ENCODE results near the gene CDC42EP4.

Gene CDC42EP4

GRCh38 chr17:73311781-73312641 lies at the start of gene CDC42EP4:
CDC42EP4 (minus strand) TSS chr17:73312001; CDS start chr17:73286500, 25,501 bp downstream.
- peak within 1 kb of the TSS; percentile 87 for H3K27ac ChIP-seq
- no peak for DNase-seq (ENCODE audit: low read depth, low spot score)

GRCh38 chr17:73360961-73361761 lies 49.4 kb upstream of the CDC42EP4 start:
- H3K27ac ChIP-seq = no peak overlapping the region
- DNase-seq (ENCODE audit: low read depth, low spot score) = no peak

GRCh38 chr17:73359987-73360410 lies 48.2 kb upstream of the CDC42EP4 start:
- no peak for DNase-seq (ENCODE audit: low read depth, low spot score)
- no peak overlapping the region for H3K27ac ChIP-seq

- DNase-seq (ENCODE audit: low read depth, low spot score) = no peak
- H3K27ac ChIP-seq = no peak overlapping the region
These were observed 47.6 kb upstream of the CDC42EP4 start for GRCh38 chr17:73359352-73359751.

- DNase-seq (ENCODE audit: low read depth, low spot score) = no peak
- H3K27ac ChIP-seq = no peak overlapping the region
These were observed 46.9 kb upstream of the CDC42EP4 start for GRCh38 chr17:73358668-73359067.

GRCh38 chr17:73357981-73358380 lies 46.2 kb upstream of the CDC42EP4 start:
- no peak overlapping the region for H3K27ac ChIP-seq
- no peak for DNase-seq (ENCODE audit: low read depth, low spot score)

- no peak overlapping the region for H3K27ac ChIP-seq
These were observed 45.5 kb upstream of the CDC42EP4 start for GRCh38 chr17:73357318-73357717.

GRCh38 chr17:73356561-73357170 lies 44.9 kb upstream of the CDC42EP4 start:
- no peak overlapping the region for H3K27ac ChIP-seq
- no peak for DNase-seq (ENCODE audit: low read depth, low spot score)

More at GRCh38 chr17:73357318-73357717, 45.5 kb upstream of the CDC42EP4 start:
- no peak for DNase-seq (ENCODE audit: low read depth, low spot score)

GRCh38 chr17:73354423-73355284 lies 42.9 kb upstream of the CDC42EP4 start:
- no peak overlapping the region for H3K27ac ChIP-seq
- no peak for DNase-seq (ENCODE audit: low read depth, low spot score)

GRCh38 chr17:73352261-73352660 lies 40.5 kb upstream of the CDC42EP4 start:
- no peak for DNase-seq (ENCODE audit: low read depth, low spot score)
- H3K27ac ChIP-seq = no peak overlapping the region

GRCh38 chr17:73351764-73352163 lies 40.0 kb upstream of the CDC42EP4 start:
- no peak overlapping the region for H3K27ac ChIP-seq
- DNase-seq (ENCODE audit: low read depth, low spot score) = no peak

- H3K27ac ChIP-seq = no peak overlapping the region
- no peak for DNase-seq (ENCODE audit: low read depth, low spot score)
These were observed 39.1 kb upstream of the CDC42EP4 start for GRCh38 chr17:73350864-73351263.

- DNase-seq (ENCODE audit: low read depth, low spot score) = no peak
- no peak overlapping the region for H3K27ac ChIP-seq
These were observed 37.8 kb upstream of the CDC42EP4 start for GRCh38 chr17:73349647-73350046.

GRCh38 chr17:73349138-73349537 lies 37.3 kb upstream of the CDC42EP4 start:
- no peak overlapping the region for H3K27ac ChIP-seq
- no peak for DNase-seq (ENCODE audit: low read depth, low spot score)

- no peak overlapping the region for H3K27ac ChIP-seq
- DNase-seq (ENCODE audit: low read depth, low spot score) = no peak
These were observed 37.0 kb upstream of the CDC42EP4 start for GRCh38 chr17:73348829-73349095.

- H3K27ac ChIP-seq = no peak overlapping the region
- DNase-seq (ENCODE audit: low read depth, low spot score) = no peak
These were observed 36.4 kb upstream of the CDC42EP4 start for GRCh38 chr17:73348018-73348828.

GRCh38 chr17:73347351-73347750 lies 35.5 kb upstream of the CDC42EP4 start:
- DNase-seq (ENCODE audit: low read depth, low spot score) = no peak
- no peak overlapping the region for H3K27ac ChIP-seq

GRCh38 chr17:73346501-73347162 lies 34.8 kb upstream of the CDC42EP4 start:
- DNase-seq (ENCODE audit: low read depth, low spot score) = no peak
- H3K27ac ChIP-seq = no peak overlapping the region
